H1 (cell line): Measurements from ENCODE around the gene SLFN12L. TPM values are rescaled to one million over a fixed set of nuclear protein-coding genes. Genes with fewer than 3 reads are reported as not detected.

ENCODE experiments used
- ASH2L ChIP-seq: fragments of 200-600, 300-600 bp; sonication (generic); IDR thresholded peaks from one replicate; pipeline ENCODE4 v1.7.1; 2017; ENCODE audit warnings: low read length
- CHD7 ChIP-seq: fragments of 300-600 bp; sonication (generic); IDR thresholded peaks from 2 replicates; pipeline ENCODE4 v1.7.1; 2012; ENCODE audit warnings: low read length, moderate library complexity, mild to moderate bottlenecking, inconsistent platforms; ENCODE audit not compliant: insufficient replicate concordance
- PHF8 ChIP-seq: fragments of 200-600 bp; sonication (generic); conservative IDR thresholded peaks from 2 replicates; pipeline ENCODE4 v1.7.1; 2012; ENCODE audit warnings: low read depth, mild to moderate bottlenecking, inconsistent platforms, low read length, moderate library complexity
- polyA plus RNA-seq, 7 experiments: library from polyadenylated mRNA; depleted of rRNA in 3 of 7; stranded (reverse) in 5 of 7; unstranded in 2 of 7; fragments of >200 nt in 5 of 7; fragments of 200-250 nt in 2 of 7; gene quantifications; 1 replicate in 5 of 7; 2 replicates in 1 of 7; 4 replicates in 1 of 7; pipeline versions ENCODE4 v1.2.1 to v1.2.3, GENCODE V29; 2011 to 2013; ENCODE audit warnings: missing spikeins in 2 of 7, mixed read lengths in 2 of 7
- total RNA-seq: library from RNA; stranded (reverse); fragmentation: NEBNext Ultra II Directional; extraction: Animal tissue kit (Norgen Biotek cat#: 25700); gene quantifications from 2 replicates; pipeline ENCODE4 v1.2.1, GENCODE V29; 2021
- TF ChIP-seq, protein P1 (sequence below): IDR thresholded peaks from 2 replicates; pipeline ENCODE4 v1.6.1; 2011; ENCODE audit warnings: low read length, improper control_type of control experiment

SLFN12L gene
- total and polyA plus RNA-seq, 2 of the 8 experiments (the other 6 are each of a cell fraction or from before 2014, with no cell fraction given), result not detected

DNA sequence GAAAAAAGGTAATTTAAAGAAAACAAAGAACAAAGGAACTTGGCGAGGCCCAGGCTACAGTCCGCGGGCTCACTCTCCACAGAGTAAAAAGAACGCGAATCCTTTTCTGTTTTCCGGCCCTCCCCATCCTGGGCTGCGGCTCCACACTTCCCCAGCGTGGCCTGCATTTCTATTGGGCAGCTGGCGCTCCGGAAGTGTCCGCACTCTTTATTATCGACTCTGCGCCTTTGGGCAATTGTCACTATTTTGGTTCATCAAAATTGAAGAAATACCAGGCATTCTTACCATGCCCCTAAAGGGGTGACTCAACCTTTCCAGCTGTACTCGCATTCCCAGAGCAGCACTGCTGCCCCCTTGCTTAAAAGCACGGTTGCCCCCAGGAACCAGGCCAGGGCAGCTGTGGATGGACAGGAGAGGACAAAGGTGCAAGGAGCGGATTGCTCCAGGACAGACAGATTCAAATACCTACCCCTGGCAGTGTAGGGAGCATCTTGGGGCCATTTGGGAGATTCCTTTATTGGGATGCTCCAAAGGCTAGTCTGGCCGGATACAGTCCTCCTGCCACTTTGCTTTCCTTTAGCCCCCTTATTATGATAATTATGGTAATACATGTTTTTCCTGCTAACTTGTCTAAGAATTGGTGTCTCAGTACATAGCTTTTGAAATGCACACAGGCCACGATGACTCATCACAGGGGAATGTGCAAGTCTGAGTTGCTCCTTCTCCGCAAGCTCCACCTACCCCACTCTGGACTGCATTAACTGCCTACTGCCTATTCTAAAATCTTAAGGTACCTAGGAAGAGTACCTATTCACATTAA is 104.2 kb downstream of the SLFN12L start (continued):
- TF ChIP-seq CHD7, result peak; percentile 90
- 0 out of 2 replicates have a peak, but pooled peaks have one; percentile 2 for TF ChIP-seq PHF8
- peak; percentile 55 for TF ChIP-seq ASH2L
- TF ChIP-seq, protein P1, sequence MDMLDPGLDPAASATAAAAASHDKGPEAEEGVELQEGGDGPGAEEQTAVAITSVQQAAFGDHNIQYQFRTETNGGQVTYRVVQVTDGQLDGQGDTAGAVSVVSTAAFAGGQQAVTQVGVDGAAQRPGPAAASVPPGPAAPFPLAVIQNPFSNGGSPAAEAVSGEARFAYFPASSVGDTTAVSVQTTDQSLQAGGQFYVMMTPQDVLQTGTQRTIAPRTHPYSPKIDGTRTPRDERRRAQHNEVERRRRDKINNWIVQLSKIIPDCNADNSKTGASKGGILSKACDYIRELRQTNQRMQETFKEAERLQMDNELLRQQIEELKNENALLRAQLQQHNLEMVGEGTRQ, result no peak
